A172 (cell line): ENCODE data around the gene CPB1. TPM values are rescaled to one million over a fixed set of nuclear protein-coding genes. Genes with fewer than 3 reads are reported as not detected.
A peak's percentile ranks its signal among the peaks of the same experiment; 100 is the strongest.

Experiments used
- DNase-seq: peaks from one replicate; pipeline ENCODE4 v3.0.0-alpha.2; 2015; ENCODE audit warnings: low spot score
- total RNA-seq: library from RNA; depleted of rRNA; stranded (reverse); fragments of >200 nt; shearing (Covaris generic); gene quantifications from 2 replicates; pipeline ENCODE4 v1.2.3, GENCODE V29; 2014; rRNA removed

CPB1 gene
- total RNA-seq, 1 experiment from 2014 or later = not detected

DNA sequence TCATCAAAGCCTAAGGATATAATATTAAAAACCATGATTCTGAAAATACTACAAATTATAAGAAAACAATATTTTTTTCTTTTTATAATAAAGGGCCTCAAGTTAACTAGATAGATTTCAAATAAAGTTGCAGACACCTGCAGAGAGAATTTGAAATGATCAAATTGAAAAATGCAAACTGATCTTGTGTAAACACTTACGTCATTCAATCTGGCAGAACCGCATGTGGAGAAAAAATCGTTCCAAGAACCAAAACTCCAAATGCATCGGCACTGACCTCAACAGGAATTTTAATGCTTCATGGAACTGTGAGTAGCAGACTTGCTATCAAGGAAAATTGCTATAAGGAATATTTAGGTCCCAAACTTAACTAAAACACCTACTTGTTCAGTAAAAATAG, 54.7 kb downstream of the CPB1 start:
- DNase-seq = no peak

DNA sequence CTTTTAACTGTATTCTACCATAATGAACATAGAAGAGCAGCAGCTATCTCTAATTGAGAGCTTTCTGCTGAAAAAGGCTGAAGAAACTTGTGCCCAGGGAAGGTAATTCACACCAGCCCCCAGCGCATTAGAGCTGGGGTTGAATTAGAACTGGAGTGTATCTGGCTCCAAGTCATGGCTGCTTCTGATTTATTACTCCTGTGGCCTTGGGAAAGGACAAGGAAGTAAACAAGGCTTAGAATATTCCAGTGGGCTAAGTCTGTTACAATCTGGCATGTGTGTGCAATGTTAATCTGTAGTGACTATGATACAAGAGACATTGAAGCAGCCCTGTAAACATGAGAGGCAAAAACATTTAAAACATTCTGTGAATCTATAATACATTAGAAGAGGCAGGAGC, 55.6 kb downstream of the CPB1 start:
- no peak for DNase-seq

DNA sequence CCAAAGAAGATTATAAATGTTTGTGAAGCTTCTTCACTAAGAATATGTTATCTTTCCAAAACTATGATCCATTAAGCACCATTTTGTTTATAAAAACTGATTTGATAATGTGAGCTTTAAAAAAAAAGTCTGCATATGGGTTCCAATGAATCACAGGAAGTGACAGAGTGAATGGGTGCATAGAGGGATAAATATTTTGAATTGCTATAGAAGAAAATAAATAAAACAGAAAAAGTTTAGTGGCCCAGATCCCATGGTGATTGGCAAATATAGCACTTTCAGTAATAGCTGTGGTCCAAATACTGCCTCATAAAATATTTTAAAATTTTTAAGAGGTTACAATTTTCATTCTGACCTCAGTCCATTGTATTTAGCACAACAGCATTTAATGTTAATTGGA, 56.6 kb downstream of the CPB1 start:
- no peak for DNase-seq

GRCh38 chr3:148889828-148890227, 62.2 kb downstream of the CPB1 start:
- no peak for DNase-seq

GRCh38 chr3:148896062-148896461, 68.5 kb downstream of the CPB1 start:
- DNase-seq = no peak

DNA sequence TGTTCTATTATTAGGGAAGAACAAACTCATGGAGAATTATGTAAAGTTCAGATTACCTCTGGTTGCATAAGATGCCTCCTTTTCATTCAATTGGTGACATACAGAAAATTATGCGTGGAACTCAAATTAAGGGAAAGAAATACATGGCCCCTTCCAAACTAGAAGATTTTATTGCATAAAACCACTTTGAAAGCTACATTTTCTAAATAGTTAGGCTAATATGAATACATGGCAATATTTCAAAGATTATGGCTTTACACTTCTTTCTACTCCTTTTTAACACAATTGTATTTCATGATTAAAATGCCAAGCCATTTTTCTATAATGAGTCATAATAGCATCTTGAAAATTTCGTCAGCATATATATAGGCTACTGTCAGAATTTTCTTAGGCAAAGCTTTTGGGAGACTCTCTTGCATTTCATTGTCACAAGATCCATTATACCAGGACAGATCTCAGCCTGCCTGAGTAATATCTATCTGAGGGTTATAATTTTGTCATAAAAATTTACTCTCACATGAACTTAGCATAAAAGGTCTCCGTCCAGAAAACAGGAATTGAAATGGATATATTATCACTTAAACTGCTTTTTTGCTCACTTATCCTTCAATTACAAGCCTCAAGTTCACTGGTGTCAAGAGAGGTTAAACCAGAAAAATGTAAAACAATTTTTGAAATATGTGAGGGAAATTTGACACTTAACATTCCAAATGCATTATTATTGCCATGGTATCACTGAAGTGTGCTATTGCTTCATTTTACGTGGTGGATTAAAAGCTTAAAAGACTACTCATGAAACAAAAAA, 74.6 kb downstream of the CPB1 start:
- DNase-seq = peak; percentile 66

- DNase-seq = peak; percentile 75
Measured at GRCh38 chr3:148903022-148903442, 75.4 kb downstream of the CPB1 start.

DNA sequence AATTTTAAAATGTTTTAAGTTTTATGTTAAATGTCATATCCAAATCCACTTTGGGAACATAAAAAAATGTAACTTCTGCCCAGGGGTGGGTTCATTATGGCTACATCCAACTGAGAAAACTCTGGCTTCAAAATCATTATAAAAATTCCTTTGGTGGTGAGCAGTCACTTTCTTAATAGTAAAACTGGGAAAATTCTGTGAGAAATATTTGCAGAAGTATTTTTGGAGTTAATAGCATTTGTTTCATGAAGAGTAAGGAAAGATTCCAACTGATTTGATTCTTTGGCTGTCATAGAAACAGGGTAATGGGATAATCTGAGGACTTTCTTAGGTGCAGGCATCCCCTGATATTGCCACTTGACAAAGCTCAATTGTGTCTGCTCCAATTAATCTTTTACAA, 76.3 kb downstream of the CPB1 start:
- no peak for DNase-seq

DNA sequence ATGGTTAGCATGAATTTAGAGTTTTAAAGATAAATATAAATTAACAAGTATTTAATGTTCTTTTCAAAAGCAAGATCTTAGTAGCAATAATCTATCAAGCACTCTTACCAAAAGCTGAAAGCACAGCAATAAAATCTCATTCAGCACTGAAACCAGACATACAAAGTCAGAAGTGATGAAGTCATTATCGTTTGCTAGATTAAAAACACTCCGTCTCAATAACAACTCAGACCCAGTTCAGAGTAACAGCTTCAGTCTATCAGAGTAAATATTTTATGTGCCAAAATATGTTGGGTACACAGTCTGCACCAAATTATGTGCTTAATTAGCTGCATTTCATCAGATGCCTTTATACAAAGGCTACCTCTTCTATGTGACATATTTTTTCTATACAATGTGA, 79.1 kb downstream of the CPB1 start:
- no peak for DNase-seq

Other genes starting within 250 kb of the CPB1 start
- gene AGTR1, start 129.9 kb upstream of the CPB1 start, total RNA-seq = not detected in 2 replicates
- not detected in 2 replicates for gene CPA3, start 37.5 kb downstream of the CPB1 start, total RNA-seq
- 27.8 and 39.0 TPM in 2 replicates for gene GYG1, start 163.7 kb downstream of the CPB1 start, total RNA-seq